Neural progenitor cell (in vitro differentiated cells): ENCODE measurements around the gene RASD1. TPM values are rescaled to one million over a fixed set of nuclear protein-coding genes. Genes with fewer than 3 reads are reported as not detected.

Source experiments
- DNase-seq: peaks from one replicate; pipeline ENCODE4 v3.0.0-alpha.2; 2016; ENCODE audit warnings: low spot score
- H2AFZ ChIP-seq: fragments of 200-600 bp; sonication (generic); replicated peaks from 2 replicates; pipeline ENCODE4 v1.6.1; 2016; ENCODE audit warnings: antibody characterized with exemption
- H3F3A ChIP-seq: fragments of 200-600 bp; sonication (generic); 2 replicates; pipeline ENCODE4 v1.6.1; 2016; ENCODE audit warnings: antibody characterized with exemption, low read depth
- H3K27ac ChIP-seq: fragments of 200-600 bp; sonication (generic); 2 replicates; pipeline ENCODE4 v1.5.1; 2016; ENCODE audit warnings: mild to moderate bottlenecking
- H3K27me3 ChIP-seq: fragments of 200-600 bp; sonication (generic); 2 replicates; pipeline ENCODE4 v1.6.1; 2016; ENCODE audit warnings: mild to moderate bottlenecking, moderate library complexity
- H3K36me3 ChIP-seq: fragments of 200-600 bp; sonication (generic); 2 replicates; pipeline ENCODE4 v1.5.1; 2016
- H3K4me1 ChIP-seq: fragments of 200-600 bp; sonication (generic); 2 replicates; pipeline ENCODE4 v1.6.1; 2016; ENCODE audit warnings: mixed run types
- H3K4me2 ChIP-seq: fragments of 200-600 bp; sonication (generic); 2 replicates; pipeline ENCODE4 v1.6.1; 2016
- H3K4me3 ChIP-seq: fragments of 200-600 bp; sonication (generic); 2 replicates; pipeline ENCODE4 v1.5.1; 2016
- H3K79me2 ChIP-seq: fragments of 200-600 bp; sonication (generic); 2 replicates; pipeline ENCODE4 v1.6.1; 2016; ENCODE audit warnings: low read depth
- H3K9ac ChIP-seq: fragments of 200-600 bp; sonication (generic); 2 replicates; pipeline ENCODE4 v1.6.1; 2016
- H3K9me3 ChIP-seq: fragments of 200-600 bp; sonication (generic); 2 replicates; pipeline ENCODE4 v1.5.1; 2016; ENCODE audit warnings: low read depth
- H4K20me1 ChIP-seq: fragments of 200-600 bp; sonication (generic); 2 replicates; pipeline ENCODE4 v1.6.1; 2016; ENCODE audit warnings: low read depth
- H3K27ac Mint-ChIP-seq: 3 replicates; pipeline ENCODE4 v1.8.0; 2021; ENCODE audit warnings: mixed read lengths
- H3K27me3 Mint-ChIP-seq: 2 replicates; pipeline ENCODE4 v1.8.0; 2022; ENCODE audit warnings: low read depth, mild to moderate bottlenecking, inconsistent platforms, moderate library complexity, mixed read lengths; ENCODE audit not compliant: insufficient read depth
- H3K36me3 Mint-ChIP-seq: 3 replicates; pipeline ENCODE4 v1.8.0; 2021; ENCODE audit warnings: mixed read lengths
- H3K4me1 Mint-ChIP-seq: 3 replicates; pipeline ENCODE4 v1.8.0; 2021; ENCODE audit warnings: mixed read lengths
- H3K4me3 Mint-ChIP-seq: 3 replicates; pipeline ENCODE4 v1.8.0; 2021; ENCODE audit warnings: mild to moderate bottlenecking, moderate library complexity, mixed read lengths
- H3K9me3 Mint-ChIP-seq: 3 replicates; pipeline ENCODE4 v1.8.0; 2020; ENCODE audit warnings: mixed read lengths
- EZH2 ChIP-seq: fragments of 200-600 bp; sonication (generic); IDR thresholded peaks from 2 replicates; pipeline ENCODE4 v1.6.1; 2017; ENCODE audit warnings: antibody characterized with exemption, mild to moderate bottlenecking, moderate library complexity
- EZH2phosphoT487 ChIP-seq: fragments of 200-600 bp; sonication (generic); IDR thresholded peaks from 2 replicates; pipeline ENCODE4 v1.6.1; 2017; ENCODE audit warnings: antibody characterized with exemption
- total RNA-seq: library from RNA; depleted of rRNA; stranded (reverse); fragments of >200 nt; gene quantifications from 2 replicates; pipeline ENCODE4 v1.2.3, GENCODE V29; 2015; ENCODE audit warnings: low replicate concordance
- TF ChIP-seq, protein P1 (sequence below): fragments of 200-600 bp; sonication (generic); IDR thresholded peaks from 2 replicates; pipeline ENCODE4 v1.5.1; 2017; ENCODE audit warnings: antibody characterized with exemption, mild to moderate bottlenecking

RASD1 gene
- total RNA-seq, 1 donor from 2014 or later, result 0.88 TPM

- H3K9me3 Mint-ChIP-seq, result no peaks in the 10 kb centered on the region
- Histone ChIP-seq H3K27ac (no peak overlapping the region), H3K79me2 (peaks cover 4% of the 10 kb centered on the region), H3K4me2 (peak overlapping the region; percentile 85), H2AFZ (no peak overlapping the region), H4K20me1 (peaks cover 69% of the 10 kb centered on the region), H3K9me3 (no peaks in the 10 kb centered on the region), H3F3A (peaks cover 39% of the 10 kb centered on the region), H3K4me3 (no peak overlapping the region), H3K9ac (no peak overlapping the region), H3K36me3 (no peaks in the 10 kb centered on the region), H3K27me3 (peaks cover 31% of the 10 kb centered on the region), H3K4me1 (peaks cover 47% of the 10 kb centered on the region)
- peak overlapping the region; percentile 57 for H3K4me3 Mint-ChIP-seq
- DNase-seq, result no peak
- TF ChIP-seq, protein P1, sequence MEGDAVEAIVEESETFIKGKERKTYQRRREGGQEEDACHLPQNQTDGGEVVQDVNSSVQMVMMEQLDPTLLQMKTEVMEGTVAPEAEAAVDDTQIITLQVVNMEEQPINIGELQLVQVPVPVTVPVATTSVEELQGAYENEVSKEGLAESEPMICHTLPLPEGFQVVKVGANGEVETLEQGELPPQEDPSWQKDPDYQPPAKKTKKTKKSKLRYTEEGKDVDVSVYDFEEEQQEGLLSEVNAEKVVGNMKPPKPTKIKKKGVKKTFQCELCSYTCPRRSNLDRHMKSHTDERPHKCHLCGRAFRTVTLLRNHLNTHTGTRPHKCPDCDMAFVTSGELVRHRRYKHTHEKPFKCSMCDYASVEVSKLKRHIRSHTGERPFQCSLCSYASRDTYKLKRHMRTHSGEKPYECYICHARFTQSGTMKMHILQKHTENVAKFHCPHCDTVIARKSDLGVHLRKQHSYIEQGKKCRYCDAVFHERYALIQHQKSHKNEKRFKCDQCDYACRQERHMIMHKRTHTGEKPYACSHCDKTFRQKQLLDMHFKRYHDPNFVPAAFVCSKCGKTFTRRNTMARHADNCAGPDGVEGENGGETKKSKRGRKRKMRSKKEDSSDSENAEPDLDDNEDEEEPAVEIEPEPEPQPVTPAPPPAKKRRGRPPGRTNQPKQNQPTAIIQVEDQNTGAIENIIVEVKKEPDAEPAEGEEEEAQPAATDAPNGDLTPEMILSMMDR, result no peak
- no peak for TF ChIP-seq EZH2phosphoT487
- TF ChIP-seq EZH2, result no peak
- H3K4me1 Mint-ChIP-seq, result peaks cover 31% of the 10 kb centered on the region
- H3K27ac Mint-ChIP-seq, result no peak overlapping the region
- peaks cover 16% of the 10 kb centered on the region for H3K27me3 Mint-ChIP-seq
- peaks cover 20% of the 10 kb centered on the region for H3K36me3 Mint-ChIP-seq
Measured at GRCh38 chr17:17492571-17492970, 3.6 kb downstream of the RASD1 start.

DNA sequence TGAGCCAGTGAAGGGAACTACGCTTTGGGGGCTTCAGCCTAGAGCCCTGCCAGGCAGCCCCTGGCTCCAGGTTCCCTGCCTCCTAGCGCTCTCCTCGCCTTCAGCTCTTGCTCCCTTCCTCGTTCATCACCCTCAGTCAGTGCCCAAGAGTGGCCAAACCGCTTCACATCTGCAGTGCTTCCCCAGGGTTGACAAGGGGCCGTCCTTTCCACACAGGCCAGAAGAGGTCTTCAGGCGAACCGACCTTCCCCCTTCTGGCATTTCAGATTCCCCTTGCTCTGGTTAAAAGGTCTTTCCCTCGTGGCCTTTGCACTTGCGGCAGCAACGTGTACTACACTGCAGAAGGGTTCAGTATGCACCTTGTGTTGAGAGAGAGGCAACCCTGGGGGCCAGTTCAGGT is 4.1 kb downstream of the RASD1 start:
- DNase-seq, result no peak
- Histone ChIP-seq H3K4me1 (peaks cover 45% of the 10 kb centered on the region), H2AFZ (no peak overlapping the region), H3K36me3 (no peaks in the 10 kb centered on the region), H3K79me2 (peaks cover 4% of the 10 kb centered on the region), H3K9me3 (no peaks in the 10 kb centered on the region), H3K9ac (no peak overlapping the region), H3F3A (peaks cover 39% of the 10 kb centered on the region), H3K4me3 (no peak overlapping the region), H4K20me1 (peaks cover 69% of the 10 kb centered on the region), H3K4me2 (peak overlapping the region; percentile 85), H3K27me3 (peaks cover 28% of the 10 kb centered on the region), H3K27ac (no peak overlapping the region)
- peaks cover 16% of the 10 kb centered on the region for H3K27me3 Mint-ChIP-seq
- no peak overlapping the region for H3K4me3 Mint-ChIP-seq
- peaks cover 28% of the 10 kb centered on the region for H3K4me1 Mint-ChIP-seq
- H3K36me3 Mint-ChIP-seq, result peaks cover 24% of the 10 kb centered on the region
- no peaks in the 10 kb centered on the region for H3K9me3 Mint-ChIP-seq
- H3K27ac Mint-ChIP-seq, result no peak overlapping the region
- TF ChIP-seq, protein P1, result no peak
- TF ChIP-seq EZH2phosphoT487, result no peak
- TF ChIP-seq EZH2, result no peak

DNA sequence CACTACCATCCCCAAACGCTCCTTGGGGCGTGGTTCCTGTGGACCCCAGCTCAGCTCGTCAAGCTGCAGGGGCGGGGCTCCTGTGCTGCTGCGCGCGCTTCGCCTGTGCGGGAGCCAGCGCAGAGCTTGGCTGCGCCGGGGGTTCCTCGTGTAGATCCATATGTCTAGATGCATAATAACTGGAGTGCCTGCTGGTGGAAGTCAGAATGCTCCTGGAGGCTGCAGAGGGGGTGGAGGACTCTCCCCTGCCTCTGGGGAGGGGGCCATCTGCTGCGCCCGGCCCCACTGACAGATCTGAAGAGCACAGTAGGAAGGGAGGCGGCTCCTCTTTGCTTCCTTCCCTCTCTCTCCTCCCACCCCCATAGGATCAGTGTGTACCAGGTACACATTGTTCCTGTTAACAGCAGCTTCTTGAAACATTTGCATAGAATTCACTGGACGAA is 4.6 kb downstream of the RASD1 start:
- no peaks in the 10 kb centered on the region for H3K9me3 ChIP-seq
- H3K79me2 ChIP-seq, result peaks cover 4% of the 10 kb centered on the region
- peaks cover 16% of the 10 kb centered on the region for H3K27me3 Mint-ChIP-seq
- H3K9me3 Mint-ChIP-seq, result no peaks in the 10 kb centered on the region
- no peak overlapping the region for H3K27ac ChIP-seq
- no peak overlapping the region for H3K27ac Mint-ChIP-seq
- no peaks in the 10 kb centered on the region for H3K36me3 ChIP-seq
- peaks cover 69% of the 10 kb centered on the region for H4K20me1 ChIP-seq
- H3K27me3 ChIP-seq, result peaks cover 26% of the 10 kb centered on the region
- H3K4me3 ChIP-seq, result no peak overlapping the region
- no peak overlapping the region for H2AFZ ChIP-seq
- no peak overlapping the region for H3K9ac ChIP-seq
- H3K4me2 ChIP-seq, result no peak overlapping the region
- peaks cover 39% of the 10 kb centered on the region for H3F3A ChIP-seq
- H3K4me3 Mint-ChIP-seq, result no peak overlapping the region
- DNase-seq, result no peak
- H3K4me1 Mint-ChIP-seq, result peaks cover 28% of the 10 kb centered on the region
- TF ChIP-seq, protein P1, result no peak
- TF ChIP-seq EZH2phosphoT487 (no peak), EZH2 (no peak)
- H3K4me1 ChIP-seq, result peaks cover 43% of the 10 kb centered on the region
- peaks cover 27% of the 10 kb centered on the region for H3K36me3 Mint-ChIP-seq
